ENCODE data around the gene OR6M1.

The OR6M1 gene

GRCh38 chr11:123770712-123771111 lies 35.4 kb downstream of the OR6M1 start:
- no peak for TF ChIP-seq CTCF (IDR thresholded peaks at IDR 0.05; ENCODE audit: insufficient read depth, low read depth, low read length, missing control alignments)
- no peak overlapping the region for H3K4me3 ChIP-seq (ENCODE audit: low read length)
- DNase-seq (ENCODE audit: low read depth): no peak

DNA sequence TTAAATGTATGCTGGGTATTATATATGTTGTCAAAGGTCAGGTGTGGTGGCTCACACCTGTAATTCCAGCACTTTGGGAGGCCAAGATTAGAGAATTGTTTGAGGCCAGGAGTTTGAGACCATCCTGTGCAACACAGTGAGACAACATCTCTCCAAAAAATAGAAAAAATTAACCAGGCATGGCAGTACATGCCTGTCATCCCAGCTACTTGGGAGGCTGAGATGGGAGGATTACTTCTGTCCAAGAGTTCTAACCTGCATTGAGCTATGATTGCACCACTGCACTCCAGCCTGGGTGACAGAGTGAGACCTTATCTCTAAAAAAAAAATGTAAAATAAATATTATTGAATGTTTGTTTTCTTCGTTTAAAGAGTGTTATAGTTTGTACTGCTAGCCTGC lies 40.5 kb downstream of the OR6M1 start:
- H3K4me3 ChIP-seq (ENCODE audit: low read length): no peak overlapping the region
- TF ChIP-seq CTCF (IDR thresholded peaks at IDR 0.05; ENCODE audit: insufficient read depth, low read depth, low read length, missing control alignments): no peak
- no peak for DNase-seq (ENCODE audit: low read depth)

- no peak for DNase-seq (ENCODE audit: low read depth)
- H3K4me3 ChIP-seq (ENCODE audit: low read length): no peak overlapping the region
- TF ChIP-seq CTCF (IDR thresholded peaks at IDR 0.05; ENCODE audit: insufficient read depth, low read depth, low read length, missing control alignments): no peak
These were observed 43.7 kb downstream of the OR6M1 start for GRCh38 chr11:123762422-123762821.

GRCh38 chr11:123760894-123761293 lies 45.3 kb downstream of the OR6M1 start:
- no peak overlapping the region for H3K4me3 ChIP-seq (ENCODE audit: low read length)
- no peak for TF ChIP-seq CTCF (IDR thresholded peaks at IDR 0.05; ENCODE audit: insufficient read depth, low read depth, low read length, missing control alignments)
- peak; percentile 57 for DNase-seq (ENCODE audit: low read depth)

DNA sequence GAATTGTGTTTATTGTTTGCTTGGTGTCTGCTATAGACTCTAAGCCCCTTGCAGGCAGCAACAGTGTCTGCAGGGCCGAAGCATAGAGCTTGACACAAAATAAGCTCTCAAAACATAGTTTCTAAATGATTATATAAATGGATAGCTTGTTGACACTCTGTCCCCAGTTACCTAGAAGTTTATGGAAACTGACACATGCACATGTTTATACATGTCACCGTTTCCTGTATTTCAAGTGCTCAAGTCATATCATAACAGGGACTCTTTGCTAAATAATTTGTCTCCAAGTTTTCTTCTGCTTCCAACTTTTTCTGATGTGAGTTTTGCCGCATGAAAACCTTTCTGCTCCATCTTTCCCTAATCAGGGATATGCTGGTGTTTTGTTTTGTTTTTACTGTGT lies 48.2 kb downstream of the OR6M1 start:
- no peak for TF ChIP-seq CTCF (IDR thresholded peaks at IDR 0.05; ENCODE audit: insufficient read depth, low read depth, low read length, missing control alignments)
- peak; percentile 62 for DNase-seq (ENCODE audit: low read depth)
- no peak overlapping the region for H3K4me3 ChIP-seq (ENCODE audit: low read length)

DNA sequence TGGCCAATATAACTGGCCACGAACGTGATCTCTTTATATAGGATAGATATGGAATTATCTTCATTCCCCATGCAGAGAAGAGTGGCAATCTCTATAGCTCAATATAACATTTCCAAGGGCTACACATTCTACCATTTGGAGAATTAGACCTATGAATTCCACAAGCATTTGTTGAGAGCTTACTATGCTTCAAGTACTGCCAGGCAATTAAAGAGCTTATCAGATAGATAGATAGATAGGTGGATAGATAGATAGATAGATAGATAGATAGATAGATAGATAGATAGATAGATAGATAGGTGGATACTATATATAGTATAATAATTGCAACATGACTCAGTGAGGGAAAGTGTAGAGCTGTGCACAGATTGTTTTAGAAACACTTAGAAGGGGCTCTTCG lies 50.3 kb downstream of the OR6M1 start:
- TF ChIP-seq CTCF (IDR thresholded peaks at IDR 0.05; ENCODE audit: insufficient read depth, low read depth, low read length, missing control alignments): no peak
- no peak overlapping the region for H3K4me3 ChIP-seq (ENCODE audit: low read length)
- no peak for DNase-seq (ENCODE audit: low read depth)
